Measurements from ENCODE around the gene EML2.

The EML2 gene

DNA sequence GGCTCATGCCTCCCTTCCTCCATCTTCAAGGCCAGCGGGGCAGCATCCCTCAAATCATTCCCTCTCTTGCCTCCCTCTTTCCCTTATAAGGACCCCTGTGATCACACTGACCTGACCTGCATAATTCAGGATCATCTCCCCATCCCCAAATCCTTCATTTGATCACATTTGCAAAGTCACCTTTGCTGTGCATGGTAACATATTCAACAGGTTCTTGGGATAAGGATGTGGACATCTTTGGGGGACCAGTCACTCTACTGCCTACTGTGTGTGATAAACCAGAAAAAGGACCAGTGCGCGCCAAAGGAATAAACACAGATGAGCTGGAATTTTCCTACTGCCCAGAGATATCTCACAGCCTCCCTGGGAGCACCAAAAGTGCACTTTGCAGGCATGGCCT lies 62.5 kb downstream of the EML2 start:
- Histone ChIP-seq H3K27ac (ENCODE audit: low read length) (no peak overlapping the region), H3K9ac (ENCODE audit: low read length) (no peak overlapping the region)

GRCh38 chr19:45575216-45575615 lies 64.0 kb downstream of the EML2 start:
- H3K4me1 ChIP-seq (ENCODE audit: control insufficient read depth, low read depth, low read length): peaks cover 14% of the 10 kb centered on the region
- no peak overlapping the region for H3K4me3 ChIP-seq (ENCODE audit: low read length)
- no peaks in the 10 kb centered on the region for H3K27me3 ChIP-seq (ENCODE audit: control insufficient read depth, insufficient read depth, low read length)
- no peak overlapping the region for H3K27ac ChIP-seq (ENCODE audit: low read length)
- no peaks in the 10 kb centered on the region for H3K9me3 ChIP-seq (ENCODE audit: control insufficient read depth, low read depth, low read length)
- no peaks in the 10 kb centered on the region for H3K36me3 ChIP-seq (ENCODE audit: control insufficient read depth, low read depth, low read length)
- H3K9ac ChIP-seq (ENCODE audit: low read length): no peak overlapping the region

More for the DNA sequence above, 62.5 kb downstream of the EML2 start:
- peaks cover 14% of the 10 kb centered on the region for H3K4me1 ChIP-seq (ENCODE audit: control insufficient read depth, low read depth, low read length)
- H3K36me3 ChIP-seq (ENCODE audit: control insufficient read depth, low read depth, low read length): no peaks in the 10 kb centered on the region
- H3K4me3 ChIP-seq (ENCODE audit: low read length): no peak overlapping the region
- no peaks in the 10 kb centered on the region for H3K9me3 ChIP-seq (ENCODE audit: control insufficient read depth, low read depth, low read length)
- no peaks in the 10 kb centered on the region for H3K27me3 ChIP-seq (ENCODE audit: control insufficient read depth, insufficient read depth, low read length)

DNA sequence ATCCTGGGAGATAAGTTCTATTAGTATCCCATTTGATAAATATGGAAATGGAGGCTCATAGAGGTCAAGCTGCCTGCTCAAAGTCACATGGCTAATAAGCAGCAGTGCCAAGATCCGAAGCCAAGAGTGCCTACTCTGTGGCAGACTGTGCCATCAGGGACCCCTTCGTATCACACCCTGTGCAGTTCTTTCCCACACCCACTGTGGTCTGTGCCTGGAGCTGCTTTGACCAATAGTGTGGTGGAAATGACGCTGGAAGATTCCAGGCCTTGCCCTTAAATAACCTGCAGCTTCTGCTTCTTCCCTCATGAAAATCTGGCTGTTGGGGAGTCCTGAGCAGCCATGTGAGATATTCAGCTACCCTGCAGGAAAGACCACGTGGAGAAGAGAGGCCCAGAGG lies 64.7 kb downstream of the EML2 start:
- Histone ChIP-seq H3K27me3 (ENCODE audit: control insufficient read depth, insufficient read depth, low read length) (no peaks in the 10 kb centered on the region), H3K4me3 (ENCODE audit: low read length) (no peak overlapping the region), H3K9ac (ENCODE audit: low read length) (no peak overlapping the region), H3K36me3 (ENCODE audit: control insufficient read depth, low read depth, low read length) (no peaks in the 10 kb centered on the region), H3K9me3 (ENCODE audit: control insufficient read depth, low read depth, low read length) (no peaks in the 10 kb centered on the region), H3K4me1 (ENCODE audit: control insufficient read depth, low read depth, low read length) (peaks cover 14% of the 10 kb centered on the region), H3K27ac (ENCODE audit: low read length) (no peak overlapping the region)

DNA sequence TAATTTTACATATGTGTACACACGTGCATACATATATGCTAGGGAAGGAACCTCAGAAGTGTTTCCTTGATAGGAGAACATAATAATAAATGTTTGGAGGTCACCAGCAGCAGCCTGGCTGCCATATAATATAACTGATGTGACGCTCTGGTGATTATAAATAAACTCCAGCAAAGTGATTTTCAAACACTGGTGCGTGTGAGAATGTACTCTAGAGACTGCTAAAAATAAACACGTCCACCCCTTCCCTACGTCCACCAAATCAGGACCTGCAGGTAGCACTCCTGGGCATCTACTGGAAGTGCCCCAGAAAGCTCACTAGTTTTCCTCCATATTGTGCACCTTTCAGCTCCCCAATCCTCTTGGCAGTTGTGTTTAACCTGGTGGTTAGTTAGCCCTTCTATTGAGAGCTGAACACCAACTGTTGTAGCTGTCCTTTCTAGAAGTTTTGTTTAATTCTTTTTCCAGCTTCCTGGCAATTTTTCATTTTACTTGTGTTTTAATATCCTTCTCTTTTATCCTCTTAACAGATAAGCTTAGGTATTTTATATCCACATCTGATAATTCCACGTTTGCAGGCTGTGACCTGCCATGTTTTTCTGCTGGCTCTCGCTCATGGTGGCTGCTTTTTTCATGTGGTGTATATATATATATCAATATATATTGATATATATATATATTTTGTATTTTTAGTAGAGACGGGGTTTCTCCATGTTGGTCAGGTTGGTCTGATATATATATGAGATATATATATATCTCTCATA lies 67.6 kb downstream of the EML2 start:
- Histone ChIP-seq H3K27me3 (ENCODE audit: control insufficient read depth, insufficient read depth, low read length) (no peaks in the 10 kb centered on the region), H3K9me3 (ENCODE audit: control insufficient read depth, low read depth, low read length) (no peaks in the 10 kb centered on the region), H3K9ac (ENCODE audit: low read length) (no peak overlapping the region), H3K4me1 (ENCODE audit: control insufficient read depth, low read depth, low read length) (peaks cover under 1% of the 10 kb centered on the region), H3K4me3 (ENCODE audit: low read length) (no peak overlapping the region), H3K27ac (ENCODE audit: low read length) (no peak overlapping the region), H3K36me3 (ENCODE audit: control insufficient read depth, low read depth, low read length) (no peaks in the 10 kb centered on the region)

DNA sequence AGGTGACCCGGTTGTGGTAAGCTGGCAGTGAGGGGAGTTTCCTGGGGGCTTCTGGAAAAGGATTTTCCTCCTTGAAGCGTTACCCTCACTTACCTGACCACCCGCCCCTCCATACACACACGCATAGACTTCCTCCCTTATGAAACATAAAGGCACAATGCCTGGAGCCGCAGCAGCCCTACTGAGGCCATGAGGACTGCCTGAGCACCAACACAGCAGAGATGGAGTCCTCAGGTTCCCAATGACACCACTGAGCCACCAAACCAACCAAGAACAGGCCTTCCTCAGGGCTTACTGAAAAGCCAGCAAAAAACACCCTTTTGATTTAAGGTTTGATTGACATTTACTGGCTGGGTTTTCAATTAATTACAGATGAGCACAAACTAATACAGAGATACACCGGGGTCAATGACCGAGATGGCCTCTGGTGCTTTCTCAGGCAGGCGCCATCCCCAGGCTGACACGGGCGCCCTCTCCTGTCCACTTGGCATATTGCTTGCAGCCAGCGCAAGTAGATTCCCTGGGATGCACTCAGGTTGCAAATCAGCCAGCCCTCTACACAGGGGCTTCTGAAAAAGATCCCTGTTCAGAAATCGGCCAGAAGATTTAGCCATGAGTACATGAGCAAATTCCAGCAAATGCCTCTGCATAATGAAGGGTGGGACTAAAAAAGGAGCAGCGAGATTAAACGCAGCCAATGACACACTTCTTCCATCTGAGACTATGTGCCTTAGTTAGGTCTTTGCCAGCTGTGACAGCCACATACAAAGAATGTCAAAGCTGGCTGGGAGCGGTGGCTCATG lies 69.4 kb downstream of the EML2 start:
- no peaks in the 10 kb centered on the region for H3K27me3 ChIP-seq (ENCODE audit: control insufficient read depth, insufficient read depth, low read length)
- no peak overlapping the region for H3K27ac ChIP-seq (ENCODE audit: low read length)
- no peaks in the 10 kb centered on the region for H3K4me1 ChIP-seq (ENCODE audit: control insufficient read depth, low read depth, low read length)

GRCh38 chr19:45568732-45569131 lies 70.5 kb downstream of the EML2 start:
- Histone ChIP-seq H3K27me3 (ENCODE audit: control insufficient read depth, insufficient read depth, low read length) (no peaks in the 10 kb centered on the region), H3K27ac (ENCODE audit: low read length) (no peak overlapping the region), H3K4me3 (ENCODE audit: low read length) (no peak overlapping the region), H3K4me1 (ENCODE audit: control insufficient read depth, low read depth, low read length) (peaks cover 5% of the 10 kb centered on the region), H3K9ac (ENCODE audit: low read length) (no peak overlapping the region), H3K9me3 (ENCODE audit: control insufficient read depth, low read depth, low read length) (no peaks in the 10 kb centered on the region), H3K36me3 (ENCODE audit: control insufficient read depth, low read depth, low read length) (no peaks in the 10 kb centered on the region)

More for the DNA sequence above, 69.4 kb downstream of the EML2 start:
- Histone ChIP-seq H3K4me3 (ENCODE audit: low read length) (no peak overlapping the region), H3K9me3 (ENCODE audit: control insufficient read depth, low read depth, low read length) (no peaks in the 10 kb centered on the region), H3K9ac (ENCODE audit: low read length) (no peak overlapping the region), H3K36me3 (ENCODE audit: control insufficient read depth, low read depth, low read length) (no peaks in the 10 kb centered on the region)

GRCh38 chr19:45567609-45568008 lies 71.6 kb downstream of the EML2 start:
- Histone ChIP-seq H3K9ac (ENCODE audit: low read length) (no peak overlapping the region), H3K27me3 (ENCODE audit: control insufficient read depth, insufficient read depth, low read length) (no peaks in the 10 kb centered on the region), H3K9me3 (ENCODE audit: control insufficient read depth, low read depth, low read length) (no peaks in the 10 kb centered on the region), H3K36me3 (ENCODE audit: control insufficient read depth, low read depth, low read length) (no peaks in the 10 kb centered on the region), H3K4me1 (ENCODE audit: control insufficient read depth, low read depth, low read length) (peaks cover 5% of the 10 kb centered on the region), H3K4me3 (ENCODE audit: low read length) (no peak overlapping the region), H3K27ac (ENCODE audit: low read length) (no peak overlapping the region)

GRCh38 chr19:45564131-45564780 lies 74.9 kb downstream of the EML2 start:
- Histone ChIP-seq H3K27me3 (ENCODE audit: control insufficient read depth, insufficient read depth, low read length) (no peaks in the 10 kb centered on the region), H3K9ac (ENCODE audit: low read length) (no peak overlapping the region), H3K4me3 (ENCODE audit: low read length) (peak overlapping the region; percentile 1), H3K36me3 (ENCODE audit: control insufficient read depth, low read depth, low read length) (no peaks in the 10 kb centered on the region), H3K9me3 (ENCODE audit: control insufficient read depth, low read depth, low read length) (no peaks in the 10 kb centered on the region), H3K27ac (ENCODE audit: low read length) (no peak overlapping the region), H3K4me1 (ENCODE audit: control insufficient read depth, low read depth, low read length) (peaks cover 5% of the 10 kb centered on the region)

GRCh38 chr19:45560686-45561085 lies 78.5 kb downstream of the EML2 start:
- Histone ChIP-seq H3K9me3 (ENCODE audit: control insufficient read depth, low read depth, low read length) (no peaks in the 10 kb centered on the region), H3K4me1 (ENCODE audit: control insufficient read depth, low read depth, low read length) (peaks cover 5% of the 10 kb centered on the region), H3K36me3 (ENCODE audit: control insufficient read depth, low read depth, low read length) (no peaks in the 10 kb centered on the region), H3K27ac (ENCODE audit: low read length) (no peak overlapping the region), H3K4me3 (ENCODE audit: low read length) (no peak overlapping the region), H3K9ac (ENCODE audit: low read length) (no peak overlapping the region), H3K27me3 (ENCODE audit: control insufficient read depth, insufficient read depth, low read length) (no peaks in the 10 kb centered on the region)

GRCh38 chr19:45560038-45560437 lies 79.2 kb downstream of the EML2 start:
- no peaks in the 10 kb centered on the region for H3K9me3 ChIP-seq (ENCODE audit: control insufficient read depth, low read depth, low read length)
- peaks cover 5% of the 10 kb centered on the region for H3K4me1 ChIP-seq (ENCODE audit: control insufficient read depth, low read depth, low read length)
- no peak overlapping the region for H3K9ac ChIP-seq (ENCODE audit: low read length)
- H3K36me3 ChIP-seq (ENCODE audit: control insufficient read depth, low read depth, low read length): no peaks in the 10 kb centered on the region
- no peak overlapping the region for H3K4me3 ChIP-seq (ENCODE audit: low read length)
- H3K27ac ChIP-seq (ENCODE audit: low read length): no peak overlapping the region
- H3K27me3 ChIP-seq (ENCODE audit: control insufficient read depth, insufficient read depth, low read length): no peaks in the 10 kb centered on the region
